ENCODE measurements around the gene CCBE1.

- TF ChIP-seq FOXA1 (IDR thresholded peaks at IDR 0.05) (no peak), SP1 (IDR thresholded peaks at IDR 0.05) (no peak), TARDBP (IDR thresholded peaks at IDR 0.05) (no peak), BHLHE40 (IDR thresholded peaks at IDR 0.05; ENCODE audit: borderline replicate concordance) (no peak), NFRKB (IDR thresholded peaks at IDR 0.05) (no peak), SUZ12 (IDR thresholded peaks at IDR 0.05) (no peak), CTBP1 (IDR thresholded peaks at IDR 0.05; ENCODE audit: borderline replicate concordance) (no peak), FOXK2 (IDR thresholded peaks at IDR 0.05) (no peak), FOXM1 (IDR thresholded peaks at IDR 0.05; ENCODE audit: borderline replicate concordance) (no peak), L3MBTL2 (conservative IDR thresholded peaks at IDR 0.05) (no peak), ARNT (IDR thresholded peaks at IDR 0.05) (no peak)
Observed at GRCh38 chr18:59512025-59512755, 185.0 kb downstream of the CCBE1 start.

All from HEK293T (cell line).